ENCODE data around the gene OR52N5.
A peak's percentile ranks its signal among the peaks of the same experiment; 100 is the strongest.

Gene OR52N5

DNA sequence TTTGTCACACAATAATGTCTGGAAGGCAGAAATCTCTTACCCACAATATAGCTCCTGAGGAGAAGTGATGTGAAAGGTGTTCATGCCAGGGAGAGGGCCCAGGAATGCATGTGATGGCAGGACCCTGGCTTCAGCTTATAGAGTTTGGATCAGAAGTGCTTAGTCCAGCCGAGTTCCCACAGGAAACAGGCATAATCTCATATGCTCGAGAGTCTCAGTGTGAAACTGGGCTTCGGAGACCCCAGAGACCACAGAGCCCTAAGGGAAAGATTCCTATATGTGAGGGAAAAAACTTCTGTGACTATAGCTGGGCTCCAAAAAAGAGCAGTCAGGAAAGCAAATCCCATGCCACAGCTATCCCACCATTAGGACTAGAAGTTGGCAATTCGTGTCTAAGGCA, at the start of gene OR52N5:
Gene OR52N5 (minus strand): TSS at position 101 of the 400 bp plus-strand sequence. CDS start 4,721 bp downstream, outside the sequence.
- DNase-seq, result no peak

DNA sequence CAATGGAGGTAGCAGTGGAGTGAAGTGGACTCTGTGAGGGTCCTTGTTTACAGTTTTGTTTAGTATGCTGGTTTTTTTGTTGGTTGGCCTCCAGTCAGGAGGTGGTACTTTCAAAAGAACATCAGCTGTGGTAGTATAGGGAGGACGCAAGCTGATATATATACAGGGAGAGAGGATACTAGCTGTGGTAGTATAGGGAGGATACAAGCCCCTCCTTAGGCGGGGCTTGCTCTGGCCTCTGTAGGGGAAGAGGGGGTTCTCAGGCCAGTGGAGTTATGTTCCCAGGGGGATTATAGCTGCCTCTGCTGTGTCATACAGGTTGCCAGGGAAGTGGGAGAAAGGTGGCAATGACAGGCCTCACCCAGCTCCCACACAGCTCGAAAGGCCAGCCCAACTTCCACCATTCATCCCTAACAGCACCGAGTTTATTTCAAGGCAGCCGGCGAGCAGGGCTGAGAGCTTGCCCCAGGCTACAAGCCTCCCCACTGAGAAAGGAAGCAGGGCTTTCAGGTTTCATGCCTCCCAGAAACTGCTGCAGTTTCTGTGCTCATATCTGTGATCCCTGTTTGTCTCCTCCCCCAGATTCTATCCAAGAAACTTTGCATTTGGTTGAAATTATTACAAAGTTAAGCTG, 48.2 kb upstream of the OR52N5 start:
- DNase-seq, result no peak

DNA sequence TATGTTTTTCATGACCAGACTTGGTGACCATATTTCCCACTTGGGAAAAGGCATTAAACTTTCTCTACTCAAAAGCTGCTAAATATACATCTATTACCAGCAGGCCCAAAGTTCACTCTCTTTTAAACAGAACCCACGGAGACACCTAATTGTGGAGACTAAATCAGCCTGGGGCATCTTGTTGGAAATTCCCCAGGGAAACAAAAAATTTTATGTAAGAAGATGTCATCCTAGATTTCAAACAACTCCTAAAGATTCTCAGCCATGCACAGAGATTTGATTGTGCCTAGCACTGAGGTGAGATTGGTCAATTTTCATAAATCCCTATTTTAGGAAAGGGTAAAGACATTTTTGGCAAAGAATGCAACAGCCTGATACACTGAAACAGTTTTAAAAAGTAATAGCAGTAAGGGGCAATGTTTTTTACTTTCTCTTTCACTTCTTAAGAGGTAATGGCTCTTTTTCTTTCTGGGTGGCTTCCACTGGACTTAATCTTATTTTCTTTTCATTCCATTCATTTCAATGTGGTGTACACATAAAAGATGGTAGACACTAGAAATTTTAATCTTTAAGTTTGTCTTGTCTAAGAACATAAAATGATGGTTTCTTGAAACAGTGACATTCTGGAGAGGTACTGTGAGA, 35.2 kb upstream of the OR52N5 start:
- DNase-seq, result no peak

DNA sequence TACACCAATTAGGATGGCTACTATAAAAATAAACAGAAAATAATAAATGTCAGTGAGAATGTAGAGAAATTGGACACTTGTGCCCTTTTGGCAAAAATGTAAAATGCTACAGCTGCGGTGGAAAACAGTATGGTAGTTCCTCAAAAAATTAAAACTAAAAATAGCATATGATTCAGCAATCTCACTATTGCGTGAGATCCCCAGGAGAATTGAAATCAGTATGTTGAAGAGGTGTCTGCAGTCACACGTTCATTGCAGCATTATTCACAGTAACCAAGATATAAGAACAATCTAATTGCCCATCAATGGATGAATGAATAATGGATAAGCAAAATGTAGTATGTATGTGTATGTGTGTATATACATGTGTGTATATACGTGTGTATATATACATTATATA, 32.4 kb upstream of the OR52N5 start:
- no peak for DNase-seq

DNA sequence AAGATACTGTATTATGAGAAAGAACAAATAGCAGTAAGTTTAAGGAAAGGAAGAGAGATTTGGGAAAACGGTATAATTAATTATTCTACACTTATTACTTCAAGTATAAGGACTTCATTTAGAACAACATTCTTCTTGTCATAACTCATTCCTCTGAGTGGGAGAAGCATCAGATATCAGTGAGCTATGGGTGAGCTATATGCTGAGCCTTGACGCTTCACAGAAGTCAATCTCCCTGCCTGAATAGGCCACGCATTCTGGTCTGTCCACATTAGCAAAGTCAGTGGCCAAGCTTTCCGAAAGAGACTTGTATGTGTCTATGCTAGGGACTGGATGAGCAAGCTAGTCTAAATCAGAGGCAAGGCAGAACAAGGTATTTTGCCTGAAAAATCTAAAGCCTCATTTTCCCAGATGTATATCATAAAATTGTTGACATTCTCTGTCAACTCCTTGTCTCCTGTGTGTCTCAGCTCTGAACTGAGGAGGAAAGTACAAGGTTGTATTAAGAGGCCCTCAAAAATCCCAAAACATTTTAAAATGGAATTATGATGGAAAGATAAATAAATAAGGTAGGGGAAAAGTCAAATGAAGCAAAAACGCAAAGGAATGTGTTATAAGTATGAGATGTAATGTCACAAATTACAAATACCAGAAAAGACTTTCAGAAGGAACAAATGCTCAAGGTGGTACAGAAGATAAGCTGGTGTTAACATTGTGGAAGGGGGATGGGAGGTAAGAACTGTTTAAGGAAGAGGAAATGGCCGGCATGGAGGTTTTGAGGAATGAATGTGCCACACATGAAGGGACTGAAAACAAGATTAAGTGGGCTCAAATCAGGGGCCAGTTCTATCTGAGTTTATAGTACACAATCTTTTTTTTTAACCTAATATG, 27.0 kb upstream of the OR52N5 start:
- no peak for DNase-seq

DNA sequence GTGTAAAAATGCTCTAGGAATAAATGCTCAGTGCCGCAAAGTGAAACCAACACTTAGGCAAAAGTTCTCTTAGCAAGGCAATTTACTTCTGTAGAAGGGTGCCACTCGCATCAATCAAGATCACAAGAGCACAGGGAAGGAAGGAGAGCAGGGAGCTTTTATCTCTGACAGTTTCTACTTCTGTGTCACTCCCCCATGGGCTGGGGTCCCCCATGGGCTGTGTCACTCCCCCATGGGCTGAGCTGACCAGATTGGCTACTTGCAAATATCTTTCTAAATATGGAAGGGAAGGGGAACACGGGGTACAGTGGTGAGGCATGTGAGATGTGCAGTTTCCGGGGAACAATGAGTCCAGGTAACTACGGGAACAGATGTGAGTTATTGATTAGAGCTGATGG, 26.0 kb upstream of the OR52N5 start:
- no peak for DNase-seq

DNA sequence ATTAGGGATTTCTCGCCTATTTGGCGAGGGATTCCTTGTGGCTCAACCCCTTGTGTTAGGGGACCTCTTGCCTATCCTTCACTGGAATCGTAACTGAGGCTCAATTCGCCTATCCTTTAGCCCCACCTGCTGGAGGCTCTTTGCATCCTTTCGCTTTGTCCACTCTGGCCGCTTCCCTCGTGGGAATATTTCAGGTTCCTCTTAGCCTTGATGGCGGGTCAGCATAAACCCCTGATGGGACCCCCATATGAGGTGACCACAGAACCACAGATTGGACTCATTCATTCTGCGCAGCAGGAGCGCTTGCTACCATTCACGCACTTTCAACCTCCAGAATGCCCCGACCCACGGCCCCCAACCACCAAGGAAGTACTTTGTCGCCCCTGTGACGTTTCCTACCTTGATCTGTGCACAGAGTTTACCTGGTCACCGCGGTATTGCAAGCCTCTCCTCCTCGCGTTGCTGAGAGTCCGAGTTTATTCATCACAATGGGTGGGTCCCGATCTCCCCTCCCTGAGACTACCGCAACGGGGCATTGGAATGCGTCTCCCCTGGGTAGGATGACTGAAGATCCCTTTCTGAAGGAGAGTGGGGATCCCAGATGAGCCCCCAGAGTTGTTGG, 25.5 kb upstream of the OR52N5 start, which contains the start of gene OR52N2:
Gene OR52N2 (plus strand): TSS at position 425 of the 622 bp plus-strand sequence. CDS start 11,412 bp downstream, outside the sequence.
- peak; percentile 11 for DNase-seq

DNA sequence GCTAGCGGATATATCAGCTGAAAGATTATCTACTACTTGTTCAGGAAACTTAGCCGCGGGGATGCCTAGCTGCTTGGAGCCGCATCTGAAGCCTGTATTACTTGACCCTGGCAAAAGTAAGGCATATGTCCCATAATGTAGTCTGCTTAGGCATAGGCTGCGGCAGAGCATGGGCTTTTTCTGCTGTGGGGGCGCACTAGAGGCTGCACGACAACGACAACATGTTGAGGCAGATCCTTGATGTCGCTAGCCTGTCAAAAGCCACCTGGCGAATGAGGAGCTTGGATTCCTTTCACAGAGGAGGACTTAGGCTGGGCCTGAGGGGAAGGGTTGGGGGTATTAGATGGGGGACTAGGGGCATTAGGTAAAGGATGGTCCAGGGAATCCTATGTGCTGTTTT, 24.4 kb upstream of the OR52N5 start:
- no peak for DNase-seq

DNA sequence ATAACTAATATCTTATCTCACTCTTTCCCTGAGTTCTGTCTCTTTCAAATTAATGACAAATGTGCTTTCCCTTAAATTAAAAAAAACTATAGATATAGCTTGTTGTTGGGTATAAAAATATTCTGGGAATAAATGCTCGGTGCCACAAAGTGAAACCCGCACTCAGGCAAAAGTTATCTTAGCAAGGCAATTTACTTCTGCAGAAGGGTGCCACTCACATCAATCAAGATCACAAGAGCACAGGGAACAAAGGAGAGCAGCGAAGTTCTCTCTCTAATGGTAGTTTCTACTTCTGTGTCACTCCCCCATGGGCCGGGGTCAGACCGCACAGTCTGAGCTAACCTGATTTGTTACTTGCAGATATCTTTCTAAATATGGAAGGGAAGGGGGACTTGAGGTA, 20.8 kb upstream of the OR52N5 start:
- DNase-seq, result no peak

DNA sequence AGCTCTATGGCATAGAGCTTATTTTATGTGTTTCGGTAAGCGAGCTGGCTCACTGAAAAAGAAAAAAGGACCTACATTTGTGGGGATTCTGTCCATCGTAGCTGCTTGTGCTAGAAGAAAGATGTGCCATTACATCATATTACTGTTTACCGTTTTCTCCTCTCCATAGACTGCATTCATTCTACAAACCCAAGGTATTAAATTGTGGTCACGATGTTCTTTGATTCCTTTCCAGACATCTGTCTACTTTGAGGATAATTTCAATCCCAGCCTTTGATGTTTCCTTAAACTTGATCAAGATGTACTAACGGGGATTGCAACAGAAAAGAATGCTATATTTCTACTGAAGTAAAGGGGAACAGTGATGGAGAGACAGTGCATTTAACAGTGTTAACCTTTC, 13.4 kb upstream of the OR52N5 start:
- no peak for DNase-seq

DNA sequence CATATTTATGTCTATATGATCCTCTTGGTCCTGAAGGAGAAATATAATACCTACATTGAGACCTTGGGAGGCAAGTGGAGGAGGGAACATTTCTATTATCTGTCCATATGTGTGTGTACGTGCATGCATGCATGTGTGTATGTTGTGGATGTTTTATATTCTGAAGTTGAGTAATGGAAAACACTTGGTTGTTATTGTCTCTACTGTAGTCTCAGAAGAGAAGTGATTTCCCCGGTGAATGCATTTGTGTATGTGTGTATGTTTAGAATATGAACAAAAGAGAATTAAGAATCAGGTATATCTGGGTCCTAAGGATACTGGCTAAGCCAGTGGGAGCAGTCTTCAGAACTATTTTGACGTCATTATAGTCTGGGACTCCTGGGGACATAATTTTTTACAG, 8.0 kb upstream of the OR52N5 start, which contains the start of gene OR52N1:
Gene OR52N1 (minus strand): TSS at position 101 of the 400 bp plus-strand sequence. CDS start 2,449 bp downstream, outside the sequence.
- no peak for DNase-seq

DNA sequence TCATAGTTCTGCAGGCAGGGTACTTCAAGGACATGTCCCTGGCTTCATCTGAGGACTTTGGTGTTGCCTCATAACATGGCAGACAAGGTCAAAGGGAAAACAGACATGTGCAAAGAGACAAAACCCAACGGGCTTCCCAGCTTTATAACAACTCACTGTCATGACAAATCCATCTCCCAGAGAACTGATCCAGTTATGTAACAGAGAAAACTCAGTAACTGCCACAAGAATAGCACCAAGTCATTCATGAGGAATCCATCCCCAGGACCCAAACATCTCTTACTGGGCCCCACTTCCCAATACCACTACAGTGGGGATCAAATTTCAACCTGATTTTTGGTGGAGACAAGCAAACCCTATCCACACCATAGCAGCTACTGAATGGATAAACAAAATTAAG, 16.1 kb downstream of the OR52N5 start:
- no peak for DNase-seq

DNA sequence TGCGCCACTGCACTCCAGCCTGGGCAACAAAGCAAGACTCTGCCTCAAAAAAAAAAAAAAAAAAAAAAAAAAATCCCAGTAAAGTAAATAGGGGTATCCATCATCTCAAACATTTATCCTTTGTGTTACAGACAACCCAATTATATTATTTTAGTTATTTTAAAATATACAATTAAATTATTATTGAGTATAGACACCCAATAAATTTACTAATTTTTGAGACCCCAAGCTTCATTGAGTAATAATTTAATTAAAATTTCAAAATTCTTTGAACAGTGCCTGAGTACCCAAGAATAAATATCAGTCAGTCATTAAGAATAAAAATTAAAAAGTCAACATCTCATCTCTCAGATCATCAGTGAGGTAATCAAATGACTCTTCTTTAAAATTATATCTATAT, 29.2 kb downstream of the OR52N5 start, which contains the start of gene OR52N4:
Gene OR52N4 (plus strand): TSS at position 301 of the 400 bp plus-strand sequence. CDS start 498 bp downstream, outside the sequence.
- DNase-seq, result no peak

DNA sequence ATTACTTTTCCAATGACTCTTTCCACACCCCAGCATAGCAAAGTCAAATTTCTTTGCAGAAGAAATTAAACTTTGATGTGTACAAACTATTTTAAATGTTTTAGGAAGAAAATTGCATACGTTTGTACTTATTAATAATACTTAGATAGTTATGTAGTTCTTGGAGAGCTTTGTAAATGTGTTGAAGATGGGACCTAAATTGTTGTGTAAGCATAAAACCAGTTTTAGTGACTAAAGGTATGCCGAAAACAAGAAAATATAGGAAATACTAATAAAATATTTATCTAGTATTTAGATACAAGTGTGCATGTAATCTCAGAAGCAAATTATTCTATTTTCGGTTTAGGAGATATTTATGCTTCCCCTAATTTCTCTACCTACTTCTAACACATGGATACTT, 33.3 kb downstream of the OR52N5 start:
- no peak for DNase-seq

DNA sequence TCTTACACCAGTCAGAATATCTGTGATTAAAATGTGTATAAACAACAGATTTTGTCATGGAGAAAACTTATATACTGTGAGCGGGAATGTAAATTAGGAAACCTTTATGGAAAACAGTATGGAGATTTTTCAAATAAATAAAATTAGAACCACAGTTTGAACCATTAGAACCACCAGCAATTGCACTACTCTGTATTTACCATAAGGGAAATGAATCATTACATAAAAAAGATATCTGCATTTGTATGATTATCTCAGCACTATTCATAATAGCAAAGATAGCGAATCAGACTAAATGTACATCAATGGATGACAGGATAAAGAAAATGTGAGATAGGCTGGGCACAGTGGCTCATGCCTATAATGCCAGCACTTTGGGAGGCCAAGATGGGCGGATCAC, 36.5 kb downstream of the OR52N5 start:
- no peak for DNase-seq

DNA sequence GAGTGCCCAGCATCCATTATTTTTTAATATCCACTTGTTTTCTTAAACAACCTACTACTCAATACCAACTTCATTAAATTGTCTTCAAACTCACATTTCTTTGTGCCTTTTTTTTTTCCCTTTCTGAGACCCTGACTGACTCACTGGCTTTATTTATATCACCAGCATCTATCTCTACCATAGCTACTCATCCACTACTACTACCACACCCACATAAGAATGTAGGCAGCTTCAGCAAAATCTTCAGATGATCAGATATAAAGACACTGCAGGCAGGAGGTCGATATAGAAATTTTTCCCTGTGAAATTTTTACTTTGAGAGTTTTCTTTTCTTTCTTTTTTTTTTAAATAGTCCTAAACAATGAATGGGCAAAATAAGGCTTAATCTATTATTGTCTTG, 44.7 kb downstream of the OR52N5 start:
- no peak for DNase-seq

DNA sequence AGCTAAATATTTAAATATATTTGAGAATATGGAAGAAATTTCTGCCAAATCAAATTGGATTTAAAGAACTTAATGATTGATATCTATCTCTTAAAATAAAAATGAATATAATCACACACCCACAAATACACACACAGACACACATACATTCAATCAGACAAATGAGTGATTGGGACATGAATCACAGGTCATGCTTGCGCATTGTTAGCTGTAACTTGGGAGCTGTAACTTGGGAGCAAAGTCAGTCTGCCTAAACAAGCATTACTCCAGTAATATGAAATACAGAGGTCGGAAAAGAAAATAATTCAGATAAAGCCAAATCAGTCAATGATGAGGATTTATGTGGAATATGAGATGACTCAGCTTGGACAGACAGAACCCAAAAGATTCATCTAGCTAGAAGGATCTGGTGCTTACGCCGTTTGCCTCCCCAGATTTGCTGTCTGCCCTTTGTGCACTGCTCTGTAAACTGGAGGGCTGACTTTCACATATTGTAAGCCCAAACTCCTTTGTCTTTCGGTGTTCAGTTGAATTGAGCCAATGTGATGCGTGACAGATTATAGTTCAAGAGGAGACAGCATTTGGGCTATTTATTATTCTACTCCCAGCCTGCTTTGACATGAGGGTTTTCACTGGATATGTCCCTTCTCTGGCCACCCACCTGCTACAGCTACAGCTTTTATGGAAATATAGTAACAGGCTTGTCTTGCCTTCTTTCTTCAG, 45.3 kb downstream of the OR52N5 start:
- DNase-seq, result no peak

DNA sequence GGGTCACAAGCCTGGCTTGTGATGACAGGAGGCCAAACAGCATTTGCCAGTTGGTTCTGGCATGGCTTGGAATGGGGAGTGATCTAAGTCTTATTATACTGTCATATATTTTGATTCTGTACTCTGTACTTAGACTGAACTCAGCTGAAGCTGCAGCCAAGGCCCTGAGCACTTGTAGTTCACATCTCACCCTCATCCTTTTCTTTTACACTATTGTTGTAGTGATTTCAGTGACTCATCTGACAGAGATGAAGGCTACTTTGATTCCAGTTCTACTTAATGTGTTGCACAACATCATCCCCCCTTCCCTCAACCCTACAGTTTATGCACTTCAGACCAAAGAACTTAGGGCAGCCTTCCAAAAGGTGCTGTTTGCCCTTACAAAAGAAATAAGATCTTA, 46.1 kb downstream of the OR52N5 start:
- no peak for DNase-seq

DNA sequence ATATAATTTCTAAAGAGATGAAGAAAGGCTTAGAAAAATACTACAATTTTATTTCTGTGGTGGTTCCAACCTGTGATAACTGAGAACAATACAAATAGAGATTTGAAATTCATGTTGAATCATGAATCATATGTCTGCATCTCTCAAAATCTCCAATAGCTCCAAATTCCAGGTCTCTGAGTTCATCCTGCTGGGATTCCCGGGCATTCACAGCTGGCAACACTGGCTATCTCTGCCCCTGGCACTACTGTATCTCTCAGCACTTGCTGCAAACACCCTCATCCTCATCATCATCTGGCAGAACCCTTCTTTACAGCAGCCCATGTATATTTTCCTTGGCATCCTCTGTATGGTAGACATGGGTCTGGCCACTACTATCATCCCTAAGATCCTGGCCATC, 46.8 kb downstream of the OR52N5 start, which contains the start of gene OR56B1:
Gene OR56B1 (plus strand): TSS at position 53 of the 400 bp plus-strand sequence. CDS start 69 bp downstream, at position 122.
- DNase-seq, result no peak

DNA sequence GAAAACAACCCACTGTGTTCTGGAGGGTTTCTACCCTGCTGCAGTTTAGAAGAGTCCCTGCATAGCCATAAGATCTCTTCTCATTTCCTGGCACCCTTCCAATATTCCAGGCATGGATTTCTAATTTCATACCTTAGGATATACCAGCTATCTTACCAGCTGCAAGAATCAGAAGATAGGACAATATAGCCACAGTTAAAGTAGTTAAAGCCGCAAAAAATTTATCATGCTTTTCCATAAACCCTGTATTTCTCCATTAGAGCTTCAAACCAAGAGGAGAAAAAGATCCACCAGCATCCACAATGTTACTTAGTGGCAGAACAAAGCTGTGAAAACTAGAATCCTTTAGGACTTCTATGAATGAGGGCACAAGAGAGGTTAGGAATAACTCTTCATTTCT, 55.5 kb downstream of the OR52N5 start:
- no peak for DNase-seq

DNA sequence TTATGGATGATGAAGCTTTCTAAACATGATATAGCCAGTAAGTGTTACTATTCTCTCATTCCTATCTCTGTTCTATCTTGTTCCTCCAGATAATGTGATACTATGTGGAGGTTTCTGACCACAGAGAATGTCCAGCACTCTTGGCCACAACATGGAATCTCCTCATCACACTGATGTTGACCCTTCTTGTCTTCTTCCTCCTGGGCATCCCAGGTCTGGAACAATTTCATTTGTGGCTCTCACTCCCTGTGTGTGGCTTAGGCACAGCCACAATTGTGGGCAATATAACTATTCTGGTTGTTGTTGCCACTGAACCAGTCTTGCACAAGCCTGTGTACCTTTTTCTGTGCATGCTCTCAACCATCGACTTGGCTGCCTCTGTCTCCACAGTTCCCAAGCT, 56.8 kb downstream of the OR52N5 start:
- DNase-seq, result no peak
